ENCODE data around the gene ELAVL4.

Gene ELAVL4

DNA sequence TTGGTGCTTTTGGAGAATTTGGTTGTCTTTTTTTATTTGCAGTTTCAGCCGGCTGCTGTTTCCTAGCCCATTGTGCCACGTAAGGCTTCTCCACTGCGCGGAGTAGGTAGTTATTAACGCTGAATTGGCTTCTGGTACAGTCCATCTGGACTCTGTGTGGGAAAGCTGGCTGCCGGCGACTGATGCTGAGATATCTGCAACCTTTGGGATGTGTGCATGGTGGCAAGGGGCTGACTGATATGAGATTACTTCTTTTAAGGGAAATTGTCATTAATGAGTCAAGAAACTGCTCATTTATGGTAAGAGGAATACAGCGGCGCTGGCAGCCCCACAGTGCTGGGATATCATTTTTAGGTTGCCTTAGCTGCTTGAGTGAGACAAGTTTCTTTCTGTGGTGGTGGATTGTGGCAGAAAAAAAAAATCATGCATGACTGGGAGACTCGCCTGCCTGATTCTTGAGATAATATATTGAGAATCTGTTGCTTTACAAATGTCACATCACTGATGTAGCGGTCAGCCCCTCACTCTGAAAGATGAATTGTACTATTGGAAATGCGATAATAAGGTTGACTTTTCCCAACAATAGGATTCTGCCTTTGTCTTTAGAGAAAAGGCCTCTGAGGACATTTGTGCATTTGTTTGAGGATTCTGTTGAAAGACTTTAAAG lies 2.5 kb upstream of the ELAVL4 start:
- Histone ChIP-seq H3K4me3 (ENCODE audit: low read depth in 1 of 2, low read length in 2 of 2) (no peak overlapping the region), H3K36me3 (ENCODE audit: insufficient read depth, low read length) (no peaks in the 10 kb centered on the region), H3K9ac (ENCODE audit: low read depth, low read length) (no peak overlapping the region), H3K27me3 (ENCODE audit: insufficient read depth, low read length, poor library complexity) (peaks cover 33% of the 10 kb centered on the region), H3K79me2 (ENCODE audit: insufficient read depth, low read length) (no peaks in the 10 kb centered on the region), H3K9me3 (ENCODE audit: insufficient read depth, low read length, severe bottlenecking) (no peaks in the 10 kb centered on the region), H4K20me1 (ENCODE audit: insufficient read depth, low read length) (no peaks in the 10 kb centered on the region), H2AFZ (ENCODE audit: low read depth, low read length) (no peak overlapping the region), H3K4me1 (ENCODE audit: insufficient read depth, low read length) (peaks cover 3% of the 10 kb centered on the region; the same call in 1 of the 2 replicates), H3K27ac (ENCODE audit: low read length) (no peak overlapping the region), H3K4me2 (ENCODE audit: insufficient read depth, low read length) (no peak overlapping the region)
- ATAC-seq (ENCODE audit: insufficient read depth, low read depth) (no peak), DNase-seq (no peak)
- no peak for TF ChIP-seq EZH2 (IDR thresholded peaks at IDR 0.05; ENCODE audit: borderline replicate concordance, low read depth, low read length, severe bottlenecking)
- TF ChIP-seq, protein P1, sequence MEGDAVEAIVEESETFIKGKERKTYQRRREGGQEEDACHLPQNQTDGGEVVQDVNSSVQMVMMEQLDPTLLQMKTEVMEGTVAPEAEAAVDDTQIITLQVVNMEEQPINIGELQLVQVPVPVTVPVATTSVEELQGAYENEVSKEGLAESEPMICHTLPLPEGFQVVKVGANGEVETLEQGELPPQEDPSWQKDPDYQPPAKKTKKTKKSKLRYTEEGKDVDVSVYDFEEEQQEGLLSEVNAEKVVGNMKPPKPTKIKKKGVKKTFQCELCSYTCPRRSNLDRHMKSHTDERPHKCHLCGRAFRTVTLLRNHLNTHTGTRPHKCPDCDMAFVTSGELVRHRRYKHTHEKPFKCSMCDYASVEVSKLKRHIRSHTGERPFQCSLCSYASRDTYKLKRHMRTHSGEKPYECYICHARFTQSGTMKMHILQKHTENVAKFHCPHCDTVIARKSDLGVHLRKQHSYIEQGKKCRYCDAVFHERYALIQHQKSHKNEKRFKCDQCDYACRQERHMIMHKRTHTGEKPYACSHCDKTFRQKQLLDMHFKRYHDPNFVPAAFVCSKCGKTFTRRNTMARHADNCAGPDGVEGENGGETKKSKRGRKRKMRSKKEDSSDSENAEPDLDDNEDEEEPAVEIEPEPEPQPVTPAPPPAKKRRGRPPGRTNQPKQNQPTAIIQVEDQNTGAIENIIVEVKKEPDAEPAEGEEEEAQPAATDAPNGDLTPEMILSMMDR (IDR thresholded peaks at IDR 0.05; ENCODE audit: borderline replicate concordance, extremely low read depth, low read length, poor library complexity, severe bottlenecking) = no peak

DNA sequence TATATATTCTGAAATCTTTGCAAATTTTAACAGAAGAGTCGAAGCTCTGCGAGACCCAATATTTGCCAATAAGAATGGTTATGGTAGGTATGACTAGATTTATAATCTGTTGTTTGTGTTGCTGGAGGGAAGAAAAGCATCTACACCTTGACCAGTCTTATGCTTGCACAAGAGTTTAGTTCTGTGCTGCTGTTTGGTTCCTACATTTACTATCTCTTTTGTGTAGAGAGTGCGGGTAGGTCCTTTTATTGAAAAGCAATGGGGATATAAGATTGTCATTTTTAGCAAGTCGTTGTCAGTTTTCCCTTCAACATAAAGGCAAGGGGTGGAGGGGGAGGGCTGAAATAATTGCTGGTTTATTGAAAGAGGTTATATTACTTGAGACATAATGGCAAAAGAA lies 396 bp downstream of the ELAVL4 start:
- DNase-seq (no peak), ATAC-seq (ENCODE audit: insufficient read depth, low read depth) (no peak)
- peaks cover 3% of the 10 kb centered on the region; the same call in 1 of the 2 replicates for H3K4me1 ChIP-seq (ENCODE audit: insufficient read depth, low read length)
- H3K27me3 ChIP-seq (ENCODE audit: insufficient read depth, low read length, poor library complexity) = peaks cover 43% of the 10 kb centered on the region
- no peak overlapping the region for H3K9ac ChIP-seq (ENCODE audit: low read depth, low read length)
- TF ChIP-seq EZH2 (IDR thresholded peaks at IDR 0.05; ENCODE audit: borderline replicate concordance, low read depth, low read length, severe bottlenecking) = no peak
- TF ChIP-seq, protein P1 (IDR thresholded peaks at IDR 0.05; ENCODE audit: borderline replicate concordance, extremely low read depth, low read length, poor library complexity, severe bottlenecking) = no peak
- H3K4me3 ChIP-seq (ENCODE audit: low read depth in 1 of 2, low read length in 2 of 2) = no peak overlapping the region
- no peak overlapping the region for H2AFZ ChIP-seq (ENCODE audit: low read depth, low read length)
- peak overlapping the region; percentile 52; the same call in 1 of the 2 replicates for H3K4me2 ChIP-seq (ENCODE audit: insufficient read depth, low read length)
- H4K20me1 ChIP-seq (ENCODE audit: insufficient read depth, low read length) = no peaks in the 10 kb centered on the region
- no peaks in the 10 kb centered on the region for H3K9me3 ChIP-seq (ENCODE audit: insufficient read depth, low read length, severe bottlenecking)
- H3K36me3 ChIP-seq (ENCODE audit: insufficient read depth, low read length) = no peaks in the 10 kb centered on the region
- no peak overlapping the region for H3K27ac ChIP-seq (ENCODE audit: low read length)
- H3K79me2 ChIP-seq (ENCODE audit: insufficient read depth, low read length) = no peaks in the 10 kb centered on the region

DNA sequence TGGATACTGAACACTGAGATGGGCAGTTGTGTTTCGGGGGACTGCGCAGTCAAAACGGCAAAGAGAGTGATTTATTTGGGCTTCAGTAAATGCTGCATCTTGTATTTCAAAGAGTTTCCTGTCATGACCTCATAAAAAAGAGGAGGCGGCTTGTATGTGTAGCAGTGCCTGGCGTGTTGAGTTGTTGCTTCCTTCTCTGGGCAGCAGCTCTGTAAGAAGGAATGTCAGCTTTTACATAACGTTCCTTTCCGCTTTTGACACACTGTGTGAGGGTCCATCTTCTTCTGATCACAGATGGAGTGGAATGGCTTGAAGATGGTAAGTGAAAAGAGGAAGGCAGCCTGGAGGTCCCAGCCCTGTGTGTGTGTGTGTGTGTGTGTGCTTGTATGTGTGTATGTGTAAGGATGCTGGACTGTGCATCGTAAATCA lies 941 bp downstream of the ELAVL4 start:
- no peaks in the 10 kb centered on the region for H3K9me3 ChIP-seq (ENCODE audit: insufficient read depth, low read length, severe bottlenecking)
- no peaks in the 10 kb centered on the region for H3K36me3 ChIP-seq (ENCODE audit: insufficient read depth, low read length)
- ATAC-seq (ENCODE audit: insufficient read depth, low read depth) = peak; percentile 66
- peak overlapping the region in 1 of 2 experiments; percentile 43; a peak in 2 of 4 replicates for H3K4me3 ChIP-seq (ENCODE audit: low read depth in 1 of 2, low read length in 2 of 2)
- no peaks in the 10 kb centered on the region for H4K20me1 ChIP-seq (ENCODE audit: insufficient read depth, low read length)
- H3K27me3 ChIP-seq (ENCODE audit: insufficient read depth, low read length, poor library complexity) = peaks cover 49% of the 10 kb centered on the region
- H3K79me2 ChIP-seq (ENCODE audit: insufficient read depth, low read length) = no peaks in the 10 kb centered on the region
- H3K4me1 ChIP-seq (ENCODE audit: insufficient read depth, low read length) = peaks cover 3% of the 10 kb centered on the region; the same call in 1 of the 2 replicates
- H3K4me2 ChIP-seq (ENCODE audit: insufficient read depth, low read length) = peak overlapping the region; percentile 52; the same call in 1 of the 2 replicates
- no peak overlapping the region for H3K27ac ChIP-seq (ENCODE audit: low read length)
- TF ChIP-seq, protein P1 (IDR thresholded peaks at IDR 0.05; ENCODE audit: borderline replicate concordance, extremely low read depth, low read length, poor library complexity, severe bottlenecking) = no peak
- TF ChIP-seq EZH2 (IDR thresholded peaks at IDR 0.05; ENCODE audit: borderline replicate concordance, low read depth, low read length, severe bottlenecking) = no peak
- DNase-seq = peak; percentile 6
- no peak overlapping the region for H3K9ac ChIP-seq (ENCODE audit: low read depth, low read length)
- H2AFZ ChIP-seq (ENCODE audit: low read depth, low read length) = peak overlapping the region; percentile 13; the same call in 1 of the 2 replicates
